GM21576 (cell line): ENCODE measurements around the gene LRP2.
"Not testable (repeated sequence)": the region's sequence is repeated elsewhere in the genome, so short reads cannot be mapped to it uniquely, and the experiment has no call there.

Source experiments
- ATAC-seq: cut with Tn5 transposase; IDR thresholded peaks from one replicate; pipeline ENCODE4 v1.9.1; 2021; ENCODE audit warnings: mild to moderate bottlenecking, moderate library complexity; ENCODE audit not compliant: unreplicated experiment

LRP2 gene

GRCh38 chr2:169348321-169349024 is 13.9 kb downstream of the LRP2 start:
- ATAC-seq, result no peak

- ATAC-seq, result no peak
These were observed 16.6 kb downstream of the LRP2 start for GRCh38 chr2:169345486-169346437.

- no peak for ATAC-seq
These were observed 17.4 kb downstream of the LRP2 start for GRCh38 chr2:169344736-169345485.

GRCh38 chr2:169343202-169343601 is 19.1 kb downstream of the LRP2 start:
- no peak for ATAC-seq

- ATAC-seq, result no peak
These were observed 22.7 kb downstream of the LRP2 start for GRCh38 chr2:169339657-169340056.

- no peak for ATAC-seq
These were observed 25.6 kb downstream of the LRP2 start for GRCh38 chr2:169336695-169337094.

GRCh38 chr2:169330555-169331198 is 31.7 kb downstream of the LRP2 start:
- ATAC-seq, result no peak

GRCh38 chr2:169329688-169330554 is 32.4 kb downstream of the LRP2 start:
- no peak for ATAC-seq

GRCh38 chr2:169328785-169329184 is 33.5 kb downstream of the LRP2 start:
- ATAC-seq, result no peak

GRCh38 chr2:169327837-169328236 is 34.5 kb downstream of the LRP2 start:
- ATAC-seq, result not testable (repeated sequence)

GRCh38 chr2:169325886-169326285 is 36.4 kb downstream of the LRP2 start:
- ATAC-seq, result not testable (repeated sequence)

GRCh38 chr2:169324581-169325260 is 37.6 kb downstream of the LRP2 start:
- ATAC-seq, result no peak

GRCh38 chr2:169323841-169324240 is 38.5 kb downstream of the LRP2 start:
- no peak for ATAC-seq

GRCh38 chr2:169320561-169320960 is 41.8 kb downstream of the LRP2 start:
- no peak for ATAC-seq

GRCh38 chr2:169315357-169315756 is 47.0 kb downstream of the LRP2 start:
- no peak for ATAC-seq

- not testable (repeated sequence) for ATAC-seq
These were observed 54.0 kb downstream of the LRP2 start for GRCh38 chr2:169308349-169308748.

- ATAC-seq, result not testable (repeated sequence)
These were observed 57.6 kb downstream of the LRP2 start for GRCh38 chr2:169304689-169305088.

GRCh38 chr2:169303579-169304305 is 58.6 kb downstream of the LRP2 start:
- no peak for ATAC-seq

GRCh38 chr2:169302364-169302763 is 60.0 kb downstream of the LRP2 start:
- ATAC-seq, result no peak
